M059J (cell line): ENCODE results near the gene LETMD1. TPM values are rescaled to one million over a fixed set of nuclear protein-coding genes. Genes with fewer than 3 reads are reported as not detected.
"Not testable (repeated sequence)": the region's sequence is repeated elsewhere in the genome, so short reads cannot be mapped to it uniquely, and the experiment has no call there.

ENCODE experiments used
- DNase-seq: peaks from one replicate; pipeline ENCODE4 v3.0.0-alpha.2; 2012; ENCODE audit warnings: low read depth
- total RNA-seq: library from RNA; depleted of rRNA; stranded (reverse); fragments of >200 nt; shearing (Covaris generic); gene quantifications from 2 replicates; pipeline ENCODE4 v1.2.3, GENCODE V29; 2014; rRNA removed

The LETMD1 gene
- 33.0 and 40.3 TPM in 2 replicates for total RNA-seq

GRCh38 chr12:51047655-51048540 lies at the start of gene LETMD1:
Gene LETMD1 (plus strand): TSS chr12:51048327. CDS start chr12:51048357, 30 bp downstream.
- DNase-seq: peak; percentile 98

- no peak for DNase-seq
Measured at GRCh38 chr12:50999093-50999492, 49.0 kb upstream of the LETMD1 start.

GRCh38 chr12:51000245-51000644 lies 47.9 kb upstream of the LETMD1 start:
- peak; percentile 72 for DNase-seq

GRCh38 chr12:51001799-51002198 lies 46.3 kb upstream of the LETMD1 start:
- no peak for DNase-seq

- no peak for DNase-seq
Measured at GRCh38 chr12:51004504-51004903, 43.6 kb upstream of the LETMD1 start.

GRCh38 chr12:51005030-51005429 lies 43.1 kb upstream of the LETMD1 start:
- DNase-seq: no peak

- DNase-seq: no peak
Measured at GRCh38 chr12:51005671-51006070, 42.5 kb upstream of the LETMD1 start.

- no peak for DNase-seq
Measured at GRCh38 chr12:51008329-51009055, 39.6 kb upstream of the LETMD1 start.

- DNase-seq: no peak
Measured at GRCh38 chr12:51009056-51009440, 39.1 kb upstream of the LETMD1 start.

- DNase-seq: no peak
Measured at GRCh38 chr12:51011955-51012354, 36.2 kb upstream of the LETMD1 start.

GRCh38 chr12:51012570-51013236 lies 35.4 kb upstream of the LETMD1 start:
- no peak for DNase-seq

- no peak for DNase-seq
Measured at GRCh38 chr12:51013441-51013840, 34.7 kb upstream of the LETMD1 start.

- not testable (repeated sequence) for DNase-seq
Measured at GRCh38 chr12:51014467-51014866, 33.7 kb upstream of the LETMD1 start.

- DNase-seq: no peak
Measured at GRCh38 chr12:51017452-51017851, 30.7 kb upstream of the LETMD1 start.

- DNase-seq: no peak
Measured at GRCh38 chr12:51018956-51019355, 29.2 kb upstream of the LETMD1 start.

- no peak for DNase-seq
Measured at GRCh38 chr12:51019927-51020326, 28.2 kb upstream of the LETMD1 start.

GRCh38 chr12:51020448-51021182 lies 27.5 kb upstream of the LETMD1 start:
- no peak for DNase-seq

GRCh38 chr12:51021694-51022093 lies 26.4 kb upstream of the LETMD1 start:
- DNase-seq: no peak

GRCh38 chr12:51023625-51024382 lies 24.3 kb upstream of the LETMD1 start:
- peak; percentile 7 for DNase-seq

- no peak for DNase-seq
Measured at GRCh38 chr12:51025338-51025835, 22.7 kb upstream of the LETMD1 start.
